ENCODE results near the gene VAMP1.

DNA sequence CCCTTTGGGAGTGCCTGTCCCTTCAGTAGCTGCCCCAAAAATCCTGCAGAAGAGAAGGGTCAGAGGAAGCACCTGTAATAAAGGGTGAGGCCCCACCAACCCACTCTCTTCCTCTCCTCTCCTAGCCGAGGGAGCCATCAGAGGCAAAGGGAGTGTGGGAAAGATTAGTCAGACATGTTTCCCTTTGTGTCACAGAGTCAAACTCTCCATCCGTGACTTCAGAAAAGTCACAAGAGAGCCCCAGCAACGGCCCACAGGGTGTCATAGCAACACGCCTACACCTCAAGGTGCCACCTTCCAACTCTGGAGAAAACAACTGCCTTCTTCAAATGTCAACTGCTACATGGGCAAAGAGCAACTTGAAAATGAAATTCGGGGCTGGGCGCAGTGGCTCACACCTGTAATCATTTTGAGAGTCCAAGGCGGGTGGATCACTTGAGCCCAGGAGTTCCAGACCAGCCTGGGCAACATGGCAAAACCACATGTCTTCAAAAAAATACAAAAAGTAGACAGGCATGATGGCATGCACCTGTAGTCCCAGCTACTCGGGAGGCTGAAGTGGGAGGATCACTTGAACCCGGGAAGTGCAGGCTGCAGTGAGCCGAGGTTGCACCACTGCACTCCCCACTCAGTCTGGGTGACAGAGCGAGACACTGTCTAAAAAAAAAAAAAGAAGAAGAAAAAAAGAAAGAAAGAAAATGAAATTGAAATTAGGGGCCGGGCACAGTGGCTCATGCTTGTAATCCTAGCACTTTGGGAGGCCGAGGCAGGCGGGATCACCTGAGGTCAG, 43.4 kb downstream of the VAMP1 start:
- TF ChIP-seq, protein P1, sequence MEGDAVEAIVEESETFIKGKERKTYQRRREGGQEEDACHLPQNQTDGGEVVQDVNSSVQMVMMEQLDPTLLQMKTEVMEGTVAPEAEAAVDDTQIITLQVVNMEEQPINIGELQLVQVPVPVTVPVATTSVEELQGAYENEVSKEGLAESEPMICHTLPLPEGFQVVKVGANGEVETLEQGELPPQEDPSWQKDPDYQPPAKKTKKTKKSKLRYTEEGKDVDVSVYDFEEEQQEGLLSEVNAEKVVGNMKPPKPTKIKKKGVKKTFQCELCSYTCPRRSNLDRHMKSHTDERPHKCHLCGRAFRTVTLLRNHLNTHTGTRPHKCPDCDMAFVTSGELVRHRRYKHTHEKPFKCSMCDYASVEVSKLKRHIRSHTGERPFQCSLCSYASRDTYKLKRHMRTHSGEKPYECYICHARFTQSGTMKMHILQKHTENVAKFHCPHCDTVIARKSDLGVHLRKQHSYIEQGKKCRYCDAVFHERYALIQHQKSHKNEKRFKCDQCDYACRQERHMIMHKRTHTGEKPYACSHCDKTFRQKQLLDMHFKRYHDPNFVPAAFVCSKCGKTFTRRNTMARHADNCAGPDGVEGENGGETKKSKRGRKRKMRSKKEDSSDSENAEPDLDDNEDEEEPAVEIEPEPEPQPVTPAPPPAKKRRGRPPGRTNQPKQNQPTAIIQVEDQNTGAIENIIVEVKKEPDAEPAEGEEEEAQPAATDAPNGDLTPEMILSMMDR (conservative IDR thresholded peaks at IDR 0.05; ENCODE audit: low read depth, low read length) = no peak
- no peak for TF ChIP-seq EZH2phosphoT487 (IDR thresholded peaks at IDR 0.05; ENCODE audit: borderline replicate concordance, low read length)
